HEK293T (cell line): ENCODE measurements around the gene SPDYE4.
"Not testable (repeated sequence)": the region's sequence is repeated elsewhere in the genome, so short reads cannot be mapped to it uniquely, and the experiment has no call there.

Source experiments
- ARNT ChIP-seq: fragments of 450-650 bp; IDR thresholded peaks from 2 replicates; pipeline ENCODE4 v1.6.1; 2017; ENCODE audit warnings: mild to moderate bottlenecking
- LEF1 ChIP-seq: fragments of 450-650 bp; IDR thresholded peaks from 2 replicates; pipeline ENCODE4 v1.6.1; 2017; ENCODE audit warnings: mild to moderate bottlenecking, borderline replicate concordance
- TARDBP ChIP-seq: fragments of 450-650 bp; IDR thresholded peaks from 2 replicates; pipeline ENCODE4 v1.6.1; 2016

DNA sequence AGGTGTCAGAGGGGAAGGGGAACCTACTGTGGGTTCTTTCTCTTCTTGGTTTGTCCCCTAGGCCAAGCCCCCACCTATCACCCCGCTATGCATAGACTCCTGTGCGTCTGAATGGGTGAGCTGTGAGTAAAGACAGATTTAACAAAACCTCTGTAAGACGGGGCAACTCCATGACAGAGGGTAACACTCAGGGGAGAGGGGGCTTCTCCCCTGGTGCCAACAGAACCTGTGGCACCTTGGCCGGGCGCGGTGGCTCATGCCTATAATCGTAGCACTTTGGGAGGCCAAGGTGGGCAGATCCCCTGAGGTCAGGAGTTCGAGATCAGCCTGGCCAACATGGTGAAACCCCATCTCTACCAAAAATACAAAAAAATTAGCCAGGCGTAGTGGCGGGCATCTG is 47.0 kb upstream of the SPDYE4 start:
- TF ChIP-seq TARDBP, ARNT, LEF1: not testable (repeated sequence)
